Measurements from ENCODE around the gene GSTM4.
"Not testable (repeated sequence)": the region's sequence is repeated elsewhere in the genome, so short reads cannot be mapped to it uniquely, and the experiment has no call there.

DNA sequence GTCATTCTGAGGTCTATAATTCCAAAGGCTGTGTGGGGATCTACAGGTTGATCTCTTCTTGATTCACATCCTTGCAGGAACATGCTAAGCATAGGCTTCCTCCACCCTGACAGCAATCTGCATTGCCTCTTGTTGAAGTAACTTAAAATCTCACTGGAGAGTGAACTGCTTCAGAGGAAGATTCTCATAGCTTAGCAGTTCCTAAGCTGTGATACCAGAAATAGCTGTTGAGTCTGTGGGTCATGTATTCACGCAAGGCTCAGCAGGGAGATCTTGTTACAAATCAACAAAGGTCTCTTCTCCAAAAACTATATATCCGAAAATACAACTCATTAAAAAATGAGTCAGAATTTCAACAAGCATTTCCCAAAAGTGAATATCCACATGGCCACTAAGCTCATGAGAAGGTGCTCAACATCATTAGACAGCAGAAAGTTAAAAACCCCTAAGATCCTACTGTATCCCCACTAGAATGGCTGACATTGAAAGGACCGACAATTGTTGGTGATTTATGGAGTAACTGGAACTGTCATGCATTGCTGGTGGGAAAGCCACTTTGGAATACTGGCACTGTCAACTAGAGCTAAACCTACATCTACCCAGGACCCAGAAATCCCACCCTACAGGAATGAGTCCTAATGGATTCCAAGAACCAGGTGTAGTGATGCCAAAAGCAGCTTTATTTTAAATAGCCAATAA, 20.9 kb downstream of the GSTM4 start:
- TF ChIP-seq, protein P1, sequence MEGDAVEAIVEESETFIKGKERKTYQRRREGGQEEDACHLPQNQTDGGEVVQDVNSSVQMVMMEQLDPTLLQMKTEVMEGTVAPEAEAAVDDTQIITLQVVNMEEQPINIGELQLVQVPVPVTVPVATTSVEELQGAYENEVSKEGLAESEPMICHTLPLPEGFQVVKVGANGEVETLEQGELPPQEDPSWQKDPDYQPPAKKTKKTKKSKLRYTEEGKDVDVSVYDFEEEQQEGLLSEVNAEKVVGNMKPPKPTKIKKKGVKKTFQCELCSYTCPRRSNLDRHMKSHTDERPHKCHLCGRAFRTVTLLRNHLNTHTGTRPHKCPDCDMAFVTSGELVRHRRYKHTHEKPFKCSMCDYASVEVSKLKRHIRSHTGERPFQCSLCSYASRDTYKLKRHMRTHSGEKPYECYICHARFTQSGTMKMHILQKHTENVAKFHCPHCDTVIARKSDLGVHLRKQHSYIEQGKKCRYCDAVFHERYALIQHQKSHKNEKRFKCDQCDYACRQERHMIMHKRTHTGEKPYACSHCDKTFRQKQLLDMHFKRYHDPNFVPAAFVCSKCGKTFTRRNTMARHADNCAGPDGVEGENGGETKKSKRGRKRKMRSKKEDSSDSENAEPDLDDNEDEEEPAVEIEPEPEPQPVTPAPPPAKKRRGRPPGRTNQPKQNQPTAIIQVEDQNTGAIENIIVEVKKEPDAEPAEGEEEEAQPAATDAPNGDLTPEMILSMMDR (conservative IDR thresholded peaks at IDR 0.05; ENCODE audit: low read length), result not testable (repeated sequence)
- TF ChIP-seq EZH2phosphoT487 (IDR thresholded peaks at IDR 0.05; ENCODE audit: borderline replicate concordance, low read depth, low read length), result not testable (repeated sequence)
